B cell (primary cell): ENCODE results near the gene SPATA3.

Experiments used
- CTCF ChIP-seq: fragments of 200-600 bp; IDR thresholded peaks from one replicate; pipeline ENCODE4 v1.8.0; 2022; ENCODE audit warnings: antibody characterized with exemption, mild to moderate bottlenecking
- EZH2 ChIP-seq: IDR thresholded peaks from 2 replicates; pipeline ENCODE4 v1.6.1; 2012; ENCODE audit warnings: borderline replicate concordance, low read depth, mild to moderate bottlenecking, moderate library complexity, low read length; ENCODE audit not compliant: insufficient read depth, poor library complexity, severe bottlenecking

DNA sequence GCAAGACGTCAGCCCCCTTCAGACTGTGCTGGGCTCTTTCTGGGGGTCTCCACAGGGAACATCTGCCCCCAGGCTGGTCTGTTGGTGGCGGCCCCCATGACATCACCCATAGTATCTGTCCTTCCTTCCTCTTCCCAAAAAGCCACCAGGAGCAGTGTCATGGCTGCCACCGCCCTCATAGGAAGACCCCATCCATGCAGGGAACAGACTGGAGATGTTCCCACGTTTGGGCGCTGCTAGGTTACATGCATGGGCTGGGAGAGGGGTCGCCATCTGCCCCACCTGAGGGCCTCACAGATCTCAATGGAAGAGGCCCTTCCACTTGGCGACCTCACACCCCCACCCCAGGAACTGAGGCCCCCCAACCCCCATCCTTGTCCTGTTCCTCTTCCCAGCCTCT lies 5.1 kb downstream of the SPATA3 start:
- TF ChIP-seq CTCF (no peak), EZH2 (no peak)
